IMR-90 (cell line): ENCODE results near the gene SPATA2. TPM values are rescaled to one million over a fixed set of nuclear protein-coding genes. Genes with fewer than 3 reads are reported as not detected.

Source experiments
- ATAC-seq: fragments of 200-7000 bp; cut with Tn5 transposase; 2 replicates; pipeline ENCODE4 v1.9.1; 2020; ENCODE audit warnings: low read depth, mild to moderate bottlenecking, moderate library complexity
- BruUV-seq: library from RNA; stranded (reverse); fragments of 400-500 nt; replicated peaks from 2 replicates; lab custom pipeline; 2021; lab: Mats Ljungman, UMichigan
- CTCF ChIA-PET: fragments of 300-600 bp; formaldehyde crosslinking; extraction: SDS; loops from one replicate; lab custom pipeline; 2021; ENCODE audit warnings: antibody characterized with exemption; lab: Yijun Ruan, JAX
- POLR2A ChIA-PET: fragments of 300-600 bp; sonication (Branson Sonifier 250); formaldehyde crosslinking; loops from one replicate; lab custom pipeline; 2022; ENCODE audit warnings: antibody characterized with exemption; ENCODE audit not compliant: unreplicated experiment; lab: Charles Lee
- DNase-seq: peaks from one replicate; pipeline ENCODE4 v3.0.0; 2013
- H2AFZ ChIP-seq: replicated peaks from 2 replicates; pipeline ENCODE3; 2013; ENCODE audit warnings: low read length, mild to moderate bottlenecking; ENCODE audit not compliant: poor library complexity
- H2AK5ac ChIP-seq: 2 replicates; pipeline ENCODE4 v1.6.1; 2013; ENCODE audit warnings: low read depth, low read length, inconsistent platforms
- H2AK9ac ChIP-seq: replicated peaks from 2 replicates; pipeline ENCODE3; 2013; ENCODE audit warnings: mild to moderate bottlenecking, low read depth, low read length, moderate library complexity; ENCODE audit not compliant: poor library complexity
- H2BK120ac ChIP-seq: 2 replicates; pipeline ENCODE4 v1.6.1; 2013; ENCODE audit warnings: low read depth, low read length, inconsistent platforms
- H2BK15ac ChIP-seq: 3 replicates; pipeline ENCODE4 v1.6.1; 2013; ENCODE audit warnings: low read depth, low read length, inconsistent platforms
- H2BK20ac ChIP-seq: 2 replicates; pipeline ENCODE4 v1.6.1; 2013; ENCODE audit warnings: low read depth, mild to moderate bottlenecking, inconsistent platforms, low read length, moderate library complexity
- H2BK5ac ChIP-seq: 2 replicates; pipeline ENCODE4 v1.6.1; 2013; ENCODE audit warnings: mild to moderate bottlenecking, low read depth, low read length, inconsistent platforms; ENCODE audit not compliant: poor library complexity, severe bottlenecking
- H3K14ac ChIP-seq: replicated peaks from 2 replicates; pipeline ENCODE4 v1.6.1; 2013; ENCODE audit warnings: low read depth, low read length, inconsistent platforms
- H3K18ac ChIP-seq: 2 replicates; pipeline ENCODE4 v1.6.1; 2013; ENCODE audit warnings: low read depth, low read length, control low read depth
- H3K23ac ChIP-seq: 2 replicates; pipeline ENCODE4 v1.6.1; 2013; ENCODE audit warnings: low read depth, low read length, inconsistent platforms
- H3K27ac ChIP-seq: 2 replicates; pipeline ENCODE4 v1.5.1; 2013; ENCODE audit warnings: mild to moderate bottlenecking, control low read depth, low read length; ENCODE audit not compliant: insufficient read depth
- H3K27me3 ChIP-seq: 2 replicates; pipeline ENCODE4 v1.6.1; 2013; ENCODE audit warnings: low read length; ENCODE audit not compliant: control insufficient read depth, insufficient read depth
- H3K36me3 ChIP-seq: 2 replicates; pipeline ENCODE4 v1.6.1; 2013; ENCODE audit warnings: low read length, mixed read lengths; ENCODE audit not compliant: control insufficient read depth, insufficient read depth
- H3K4ac ChIP-seq: 2 replicates; pipeline ENCODE4 v1.6.1; 2013; ENCODE audit warnings: low read depth, low read length, inconsistent platforms
- H3K4me1 ChIP-seq: 2 replicates; pipeline ENCODE4 v1.6.1; 2013; ENCODE audit warnings: low read length, mixed read lengths; ENCODE audit not compliant: control insufficient read depth, insufficient read depth
- H3K4me2 ChIP-seq: 2 replicates; pipeline ENCODE4 v1.6.1; 2013; ENCODE audit warnings: low read depth, mild to moderate bottlenecking, control low read depth, low read length, moderate library complexity
- H3K4me3 ChIP-seq: 2 replicates; pipeline ENCODE4 v1.5.1; 2013; ENCODE audit warnings: low read depth, mild to moderate bottlenecking, control low read depth, low read length, moderate library complexity; ENCODE audit not compliant: insufficient read depth
- H3K56ac ChIP-seq: 2 replicates; pipeline ENCODE4 v1.6.1; 2013; ENCODE audit warnings: low read length, inconsistent platforms; ENCODE audit not compliant: insufficient read depth; ENCODE audit errors: extremely low read depth
- H3K79me1 ChIP-seq, 2 experiments: 2 replicates each; pipeline ENCODE4 v1.6.1; 2013; ENCODE audit warnings: low read length in 2 of 2, inconsistent platforms in 1 of 2, low read depth in 1 of 2
- H3K9ac ChIP-seq: 2 replicates; pipeline ENCODE4 v1.6.1; 2013; ENCODE audit warnings: low read depth, low read length, control low read depth
- H3K9me1 ChIP-seq: 2 replicates; pipeline ENCODE4 v1.6.1; 2013; ENCODE audit warnings: low read length, inconsistent platforms; ENCODE audit not compliant: insufficient read depth
- H3K9me3 ChIP-seq: 2 replicates; pipeline ENCODE4 v1.6.1; 2013; ENCODE audit warnings: low read length; ENCODE audit not compliant: control insufficient read depth, insufficient read depth
- H4K20me1 ChIP-seq: 2 replicates; pipeline ENCODE4 v1.6.1; 2013; ENCODE audit warnings: low read length, inconsistent platforms; ENCODE audit not compliant: insufficient read depth
- H4K5ac ChIP-seq: 2 replicates; pipeline ENCODE4 v1.6.1; 2013; ENCODE audit warnings: mild to moderate bottlenecking, low read depth, low read length, control low read depth
- H4K8ac ChIP-seq, 2 experiments: 2 replicates each; pipeline ENCODE4 v1.6.1; 2013; ENCODE audit warnings: low read depth in 2 of 2, low read length in 2 of 2, control low read depth in 1 of 2, inconsistent platforms in 1 of 2
- H4K91ac ChIP-seq: 2 replicates; pipeline ENCODE4 v1.6.1; 2013; ENCODE audit warnings: low read depth, low read length, inconsistent platforms; ENCODE audit not compliant: insufficient read depth
- CHD1 ChIP-seq: IDR thresholded peaks from 2 replicates; pipeline ENCODE4 v1.6.1; 2012; ENCODE audit warnings: low read depth, low read length, improper control_type of control experiment
- MXI1 ChIP-seq: IDR thresholded peaks from 2 replicates; pipeline ENCODE4 v1.6.1; 2012; ENCODE audit warnings: low read depth, mild to moderate bottlenecking, low read length, moderate library complexity, borderline replicate concordance
- WGBS, 2 experiments: methylation state at CpG; one replicate each; pipeline versions ENCODE4 v1.1.5 to v1.1.7; 2013; ENCODE audit warnings: missing lambda C conversion rate in 2 of 2; ENCODE audit not compliant: insufficient read length in 1 of 2; ENCODE audit errors: extremely low coverage in 2 of 2; 5-methylcytosine and 5-hydroxymethylcytosine counted together
- dilution Hi-C: fragments of 300-500 bp; cut with HindIII; formaldehyde crosslinking; loops from one replicate; pipeline ENCODE4 v1.14.3; 2018; ENCODE audit warnings: low sequenced_read_pairs; ENCODE audit not compliant: unreplicated experiment
- in situ Hi-C: fragments of 300-500 bp; cut with MboI; formaldehyde crosslinking; loops from 3 replicates; pipeline ENCODE4 v1.14.3; 2019; ENCODE audit warnings: low sequenced_read_pairs, inconsistent platforms, mixed read lengths
- intact Hi-C: fragments of 100-400 bp; cut with micrococcal nuclease; formaldehyde crosslinking; loops from 2 replicates; pipeline ENCODE4 v1.10.0; 2022
- polyA plus RNA-seq, 3 experiments: library from polyadenylated mRNA; depleted of rRNA; stranded (reverse); fragments of >200 nt; gene quantifications; 2 replicates each; pipeline ENCODE4 v1.2.3, GENCODE V29; 2012; ENCODE audit warnings: low replicate concordance in 1 of 3
- total RNA-seq: library from RNA; depleted of rRNA; stranded (reverse); fragments of >200 nt; gene quantifications from 2 replicates; pipeline ENCODE4 v1.2.3, GENCODE V29; 2012

The SPATA2 gene
- total and polyA plus RNA-seq, 2 of the 4 experiments (the other 2 are of a cell fraction): 1.3 to 4.5 TPM

GRCh38 chr20:49858076-49858585, 57.2 kb downstream of the SPATA2 start:
- Histone ChIP-seq H2AFZ (no peak overlapping the region), H3K36me3 (peaks cover 16% of the 10 kb centered on the region), H3K27me3 (no peaks in the 10 kb centered on the region), H2BK5ac (no peak overlapping the region), H3K18ac (no peak overlapping the region), H3K27ac (no peak overlapping the region), H3K4me3 (no peak overlapping the region), H2AK9ac (no peak overlapping the region), H3K79me1 (no peaks in the 10 kb centered on the region), H4K5ac (no peak overlapping the region), H3K9me3 (no peaks in the 10 kb centered on the region), H3K4me1 (peaks cover 6% of the 10 kb centered on the region), H3K9me1 (peaks cover 9% of the 10 kb centered on the region), H3K9ac (no peak overlapping the region), H3K23ac (no peak overlapping the region), H4K8ac (no peak overlapping the region), H4K20me1 (no peaks in the 10 kb centered on the region; the same call in 1 of the 2 replicates), H3K14ac (no peak overlapping the region), H2AK5ac (no peak overlapping the region), H3K56ac (no peak overlapping the region), H4K91ac (no peak overlapping the region), H2BK15ac (no peak overlapping the region), H3K4me2 (no peak overlapping the region), H2BK20ac (no peak overlapping the region), H2BK120ac (no peak overlapping the region), H3K4ac (no peak overlapping the region)
- DNase-seq (no peak), ATAC-seq (no peak)
- in situ Hi-C loops (loop anchor here (25.0 kb wide), 1 partner anchor 521 kb away; no protein-coding TSS in a partner anchor), dilution Hi-C loops (no loop called here), intact Hi-C loops (no loop called here)
- WGBS, 2 experiments: no CpG with 5 or more reads among the region's 2 CpGs
- ChIA-PET POLR2A (no interaction called here), CTCF (interaction anchor here (0.6 to 1.2 kb wide), 3 partner anchors 9 to 245 kb away, joined by 3 to 7 read pairs (median 4); no protein-coding TSS in a partner anchor)
- BruUV-seq: no TSS peak
- no peak for TF ChIP-seq MXI1
- TF ChIP-seq CHD1: no peak
